Lung microvascular endothelial cell (primary cell): Measurements from ENCODE around the gene RAPSN. TPM values are rescaled to one million over a fixed set of nuclear protein-coding genes. Genes with fewer than 3 reads are reported as not detected.
A peak's percentile ranks its signal among the peaks of the same experiment; 100 is the strongest.

Experiments
- DNase-seq, 2 donors: peaks; one replicate each; pipeline versions ENCODE4 v3.0.0 to v3.0.0-alpha.2; 2010; ENCODE audit warnings: low read depth in 2 of 2
- total RNA-seq: library from RNA; depleted of rRNA; stranded (reverse); fragments of >200 nt; gene quantifications from 2 replicates; pipeline ENCODE4 v1.2.1, GENCODE V29; 2014

RAPSN gene
- total RNA-seq, 1 donor from 2014 or later = 0.20 TPM

DNA sequence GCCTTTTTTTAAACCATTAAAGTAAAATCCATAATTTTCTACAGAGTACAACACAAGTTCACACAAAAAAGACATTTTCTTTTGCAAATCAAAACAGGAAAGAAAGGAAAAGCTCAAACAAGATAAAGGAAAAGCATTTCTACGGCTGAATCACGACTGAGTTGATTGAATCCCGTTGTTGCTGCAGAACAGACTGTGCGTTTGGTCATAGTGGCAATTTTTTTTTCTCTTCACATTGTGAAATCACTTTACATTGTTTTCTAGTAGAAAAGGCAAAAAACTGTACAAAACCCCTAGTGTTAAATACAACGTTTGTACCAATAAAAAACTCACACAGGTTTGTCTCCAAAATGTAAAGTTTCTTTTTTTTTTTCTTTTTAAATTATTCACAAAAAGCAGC lies 17.3 kb upstream of the RAPSN start:
- DNase-seq = peak; percentile 68 to 78

DNA sequence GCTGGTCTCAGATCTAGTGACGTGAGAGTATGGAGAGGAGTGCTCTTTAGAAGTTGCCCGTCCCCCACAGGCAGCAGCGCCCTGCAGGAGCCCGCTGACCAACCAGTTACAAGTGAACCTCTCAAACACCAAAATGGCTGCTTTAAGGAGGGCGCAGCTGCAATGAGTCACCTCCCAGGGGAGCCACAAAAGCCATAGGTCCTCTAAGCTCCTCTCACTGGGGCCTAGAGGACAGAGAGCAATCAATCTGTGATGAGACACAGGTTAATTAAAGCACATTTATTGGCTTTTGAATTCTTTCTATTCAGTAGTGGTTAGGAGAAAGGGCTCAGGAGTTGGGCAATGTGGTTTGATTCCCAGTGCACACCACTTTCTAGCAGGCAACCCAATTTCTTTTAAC lies 15.5 kb upstream of the RAPSN start:
- no peak for DNase-seq

DNA sequence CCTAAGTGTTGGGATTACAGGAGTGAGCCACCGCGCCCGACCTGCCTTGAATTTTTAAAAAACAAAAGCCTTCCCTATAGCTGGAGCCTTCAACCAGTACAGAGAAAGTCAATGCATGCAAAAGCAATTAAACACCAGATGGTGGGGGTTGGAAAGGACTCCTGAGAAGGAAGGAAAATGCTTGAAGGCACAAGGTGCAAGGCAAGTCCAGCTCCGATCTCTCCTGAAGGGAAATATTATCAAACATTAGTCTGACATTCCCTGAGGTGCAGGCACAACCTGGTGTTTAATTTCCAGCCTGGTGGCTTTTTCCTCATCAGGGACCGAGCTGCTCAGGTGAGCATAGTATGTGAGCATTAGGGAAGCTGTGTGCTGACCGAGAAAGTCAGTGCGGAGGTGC lies 12.9 kb upstream of the RAPSN start:
- no peak for DNase-seq

DNA sequence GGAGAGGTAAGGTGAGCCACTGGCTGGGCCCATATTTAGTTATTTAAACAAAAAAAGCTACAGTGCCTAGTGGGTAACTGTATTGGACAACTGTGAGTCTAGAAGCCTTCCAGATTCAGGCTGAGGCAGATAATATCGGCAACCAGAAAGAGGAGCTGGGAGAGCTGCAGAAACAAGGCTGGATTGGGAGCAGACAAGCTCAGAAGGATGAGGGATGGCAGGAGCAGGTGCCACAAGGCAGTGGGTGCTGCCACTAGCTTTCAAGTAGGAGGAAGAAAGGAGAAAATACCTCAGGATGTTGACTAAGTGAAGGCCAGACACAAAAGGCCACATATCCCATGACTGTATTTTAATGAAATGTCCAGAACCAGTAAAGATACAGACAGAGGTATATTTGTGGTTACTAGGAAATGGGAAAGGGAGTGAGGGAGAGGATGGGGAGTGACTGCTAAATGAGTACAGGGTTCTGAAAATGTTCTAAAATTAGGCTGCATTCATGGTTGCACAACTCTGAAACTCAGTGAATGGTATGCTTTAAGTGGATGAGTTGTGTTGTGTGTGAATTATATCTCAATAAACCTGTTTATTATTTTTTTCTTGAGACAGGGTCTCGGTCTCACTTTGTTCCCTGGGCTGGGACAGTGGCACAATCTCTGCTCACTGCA lies 11.8 kb upstream of the RAPSN start:
- peak in 1 of 2 donors; percentile 21 for DNase-seq

DNA sequence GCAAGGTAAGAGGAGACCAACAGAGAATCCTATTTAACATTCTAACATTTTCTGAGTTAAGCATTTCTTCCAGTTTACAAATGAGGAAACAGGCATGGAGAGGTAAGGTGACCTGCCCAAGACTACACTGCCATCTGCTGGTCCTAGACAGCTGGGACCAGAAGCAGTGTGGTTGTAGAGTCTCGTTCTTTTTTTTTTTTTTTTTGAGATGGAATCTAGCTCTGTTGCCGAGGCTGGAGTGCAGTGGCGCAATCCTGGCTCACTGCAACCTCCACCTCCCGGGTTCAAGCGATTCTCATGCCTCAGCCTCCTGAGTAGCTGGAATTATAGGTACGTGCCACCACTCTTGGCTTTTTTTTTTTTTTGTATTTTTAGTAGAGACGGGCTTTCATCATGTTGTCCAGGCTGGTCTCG lies 5.3 kb upstream of the RAPSN start:
- peak; percentile 81 to 91 for DNase-seq

DNA sequence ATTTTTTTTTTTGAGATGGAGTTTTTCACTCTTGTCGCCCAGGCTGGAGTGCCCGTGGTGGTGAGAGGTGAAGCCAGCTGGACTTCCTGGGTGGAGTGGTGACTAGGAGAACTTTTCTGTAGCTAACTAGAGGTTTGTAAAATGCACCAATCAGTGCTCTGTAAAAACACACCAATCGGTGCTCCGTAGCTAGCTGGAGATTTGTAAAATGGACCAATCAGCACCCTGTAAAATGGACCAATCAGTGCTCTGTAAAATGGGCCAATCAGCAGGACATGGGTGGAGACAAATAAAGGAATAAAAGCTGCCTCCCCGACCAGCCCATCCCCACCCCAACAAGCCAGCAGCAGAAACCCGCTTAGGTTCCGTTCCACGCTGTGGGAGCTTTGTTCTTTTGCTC lies 4.4 kb upstream of the RAPSN start:
- no peak for DNase-seq

DNA sequence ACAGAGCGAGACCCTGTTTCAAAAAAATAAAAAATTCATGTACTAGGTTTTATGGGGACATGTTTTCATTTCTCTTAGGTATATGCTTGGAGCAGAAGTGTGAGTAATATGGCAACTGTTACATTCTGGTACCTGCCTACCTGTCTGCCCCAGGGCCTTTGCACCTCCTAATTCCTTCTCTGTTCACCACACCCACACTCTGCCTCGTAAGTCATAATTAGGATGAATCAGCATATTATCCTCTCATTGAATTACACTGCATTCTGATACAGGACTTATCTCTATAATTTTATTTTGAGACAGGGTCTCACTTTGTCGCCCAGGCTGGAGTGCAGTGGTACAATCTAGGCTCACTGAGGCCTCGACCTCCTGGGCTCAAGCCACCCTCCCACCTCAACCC lies 3.1 kb upstream of the RAPSN start:
- no peak for DNase-seq

DNA sequence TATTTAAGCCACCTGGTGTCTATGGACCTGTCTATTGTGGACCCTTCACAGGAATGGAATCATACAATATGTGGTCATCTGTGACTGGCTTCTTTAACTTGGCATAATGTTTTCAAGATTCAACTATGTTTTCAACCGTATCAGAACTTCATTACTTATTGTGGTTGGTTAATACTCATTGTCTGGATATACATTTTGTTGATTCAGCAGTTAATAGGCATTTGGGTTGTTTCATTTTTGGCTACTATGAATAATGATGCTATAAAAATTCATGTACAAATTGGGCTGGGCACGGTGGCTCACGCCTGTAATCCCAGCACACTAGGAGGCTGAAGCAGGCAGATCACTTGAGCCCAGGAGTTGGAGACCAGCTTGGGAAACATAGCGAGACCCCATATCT lies 2.5 kb upstream of the RAPSN start:
- no peak for DNase-seq

DNA sequence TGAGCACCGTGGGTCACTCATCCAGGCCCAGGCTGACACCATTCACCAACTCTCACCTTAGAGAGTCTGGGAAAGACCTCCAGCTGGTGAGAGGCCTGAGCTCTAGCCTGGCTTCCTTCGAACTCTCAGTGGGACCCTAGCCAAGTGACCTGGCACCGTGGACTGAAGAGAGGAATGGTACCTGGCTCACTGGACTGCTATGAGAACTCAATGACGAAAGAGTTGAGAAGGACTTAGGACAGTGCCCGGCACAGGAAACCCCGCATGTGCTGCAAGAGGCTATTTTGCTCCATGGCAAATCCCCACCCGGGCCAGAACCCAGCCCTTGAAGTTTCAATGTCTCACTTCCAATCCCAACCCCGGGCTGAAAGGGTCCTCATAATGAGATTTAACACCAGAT lies 605 bp upstream of the RAPSN start:
- no peak for DNase-seq

DNA sequence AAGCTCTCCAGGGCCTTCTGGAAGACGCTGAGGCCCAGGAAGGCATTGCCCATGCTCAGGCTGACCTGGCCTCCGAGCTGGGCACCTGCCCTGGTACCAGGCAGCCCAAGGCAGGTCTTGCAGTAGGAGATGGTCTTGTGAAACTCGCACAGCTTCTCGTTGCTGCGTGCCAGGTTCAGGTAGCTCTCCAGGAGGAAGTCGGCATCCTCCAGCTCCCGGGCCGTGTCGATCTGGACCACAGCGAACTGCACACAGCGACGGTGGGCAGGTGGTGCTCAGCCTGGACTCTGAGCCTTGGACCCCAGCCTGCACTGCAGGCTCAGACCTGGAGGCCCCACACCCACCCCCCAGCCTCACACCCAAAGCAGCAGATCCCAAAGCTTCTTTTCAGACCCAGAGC lies 1.0 kb downstream of the RAPSN start:
- DNase-seq = no peak

DNA sequence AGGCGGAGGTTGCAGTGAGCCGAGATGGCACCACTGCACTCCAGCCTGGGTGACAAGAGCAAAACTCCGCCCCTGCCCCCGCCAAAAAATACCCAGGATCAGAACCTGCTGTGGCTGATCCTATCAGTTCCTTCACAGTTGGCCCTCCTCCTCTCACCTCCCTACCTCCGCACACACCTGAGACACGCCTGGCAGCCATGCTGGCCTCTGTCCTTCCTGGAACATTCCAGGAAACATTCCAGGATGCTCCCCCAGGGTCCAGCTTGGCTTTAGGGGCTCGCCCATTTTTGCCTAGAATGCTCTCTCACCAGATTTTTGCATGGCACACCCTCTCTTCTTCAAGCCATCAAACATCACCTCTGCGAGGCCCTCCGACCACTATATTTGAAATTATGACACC lies 2.1 kb downstream of the RAPSN start:
- DNase-seq = no peak

DNA sequence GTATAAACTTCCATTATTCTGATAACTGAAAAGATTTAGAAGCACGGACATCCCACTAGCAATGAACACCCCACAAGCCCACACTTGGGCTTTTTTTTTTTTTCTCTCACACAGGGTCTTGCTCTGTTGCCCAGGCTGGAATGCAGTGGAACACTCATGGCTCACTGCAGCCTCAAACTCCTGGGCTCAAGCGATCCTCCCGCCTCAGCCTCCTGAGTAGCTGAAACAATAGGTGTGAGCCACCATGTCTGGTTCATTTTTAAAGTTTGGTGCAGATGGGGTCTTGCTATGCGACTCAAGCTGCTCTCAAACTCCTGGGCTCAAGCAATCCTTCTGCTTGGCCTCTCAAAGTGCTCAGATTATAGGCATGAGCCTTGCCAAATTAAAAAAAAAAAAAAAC lies 3.1 kb downstream of the RAPSN start:
- no peak for DNase-seq

DNA sequence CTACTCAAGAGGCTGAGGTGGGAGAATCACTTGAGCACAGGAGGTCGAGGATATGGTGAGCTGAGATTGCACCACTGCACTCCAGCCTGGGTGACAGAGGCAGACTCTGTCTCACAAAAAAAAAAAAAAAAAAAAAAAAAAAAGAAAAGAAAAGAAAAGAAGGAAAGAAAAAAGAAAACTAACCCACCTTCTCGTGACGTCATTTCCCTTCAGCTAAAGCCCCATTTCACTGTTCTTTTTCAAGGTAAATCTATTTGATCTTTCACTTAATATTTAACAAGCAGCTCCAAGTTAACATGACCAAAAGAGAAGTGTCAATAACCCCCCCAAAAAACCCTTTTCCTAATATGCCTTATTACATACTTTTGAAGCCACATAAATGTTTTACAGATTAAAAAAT lies 5.1 kb downstream of the RAPSN start:
- DNase-seq = no peak

DNA sequence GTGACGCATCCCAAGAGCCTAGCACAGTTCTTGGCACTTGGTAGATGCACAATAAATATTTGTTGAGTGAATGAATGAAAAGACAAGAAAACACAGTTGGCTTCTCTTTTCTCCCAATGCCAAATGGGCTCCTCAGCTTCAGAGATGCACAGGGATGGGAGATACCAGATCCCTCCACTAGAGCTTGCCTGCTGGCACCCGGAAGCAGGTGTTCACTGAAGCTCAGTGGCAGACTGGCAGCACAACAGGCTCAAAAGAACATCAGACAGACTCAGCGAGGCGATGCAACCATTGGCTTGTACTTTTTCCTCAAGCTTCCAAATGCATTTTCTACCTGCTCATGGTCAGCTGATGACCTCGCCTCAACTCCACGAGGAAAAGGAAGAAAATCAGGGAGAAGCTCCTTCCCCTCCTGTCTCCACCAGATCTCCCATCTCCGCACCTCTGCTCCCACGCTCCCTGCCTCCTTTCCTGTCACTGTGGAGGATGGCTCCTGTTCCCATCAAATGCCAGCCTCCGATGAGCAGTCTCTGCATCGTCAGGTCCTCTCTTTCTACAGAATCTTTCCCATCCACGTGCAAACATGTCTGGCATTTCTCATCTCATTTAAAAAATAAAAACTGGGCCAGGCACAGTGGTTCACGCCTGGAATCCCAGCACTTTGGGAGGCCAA lies 5.8 kb downstream of the RAPSN start:
- DNase-seq = no peak

DNA sequence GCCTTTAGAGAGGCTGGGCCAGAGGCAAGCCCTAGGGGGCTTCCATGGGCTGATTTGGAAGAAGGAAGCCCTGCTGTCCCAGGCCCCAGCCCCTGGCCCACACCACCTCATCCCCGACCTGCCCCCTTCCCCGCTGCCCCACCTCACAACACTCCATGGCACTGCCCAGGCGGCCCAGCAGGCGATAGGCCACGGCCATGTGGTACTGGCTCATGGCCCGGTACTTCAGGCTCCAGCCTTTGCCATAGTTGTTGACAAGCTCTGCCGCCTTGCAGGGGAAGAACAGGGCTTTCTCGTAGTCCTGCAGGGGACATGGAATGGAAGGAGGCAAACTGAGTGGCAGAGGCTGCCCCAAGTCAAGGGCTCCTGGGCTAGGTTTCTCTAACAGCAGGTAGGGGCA lies 6.4 kb downstream of the RAPSN start:
- DNase-seq = no peak

DNA sequence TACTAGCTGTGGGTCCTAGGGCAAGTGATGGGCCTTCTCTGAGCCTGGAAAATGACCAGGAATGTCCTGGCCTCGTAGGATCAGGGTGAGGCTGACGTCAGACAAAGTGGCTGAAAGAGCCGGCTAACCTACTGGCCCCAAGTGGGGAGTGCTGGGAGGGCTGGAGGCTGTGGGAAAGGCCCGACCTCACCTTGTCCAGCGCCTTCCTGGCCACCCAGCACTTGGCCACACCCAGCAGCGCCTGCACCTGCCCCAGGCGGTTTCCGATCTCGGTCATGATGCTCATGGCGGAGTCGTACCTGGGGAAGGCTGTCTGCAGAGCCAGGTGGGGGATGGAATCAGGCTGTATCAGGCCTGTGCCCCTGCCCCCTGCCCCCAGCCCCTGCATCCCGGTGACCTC lies 7.5 kb downstream of the RAPSN start:
- DNase-seq = no peak

DNA sequence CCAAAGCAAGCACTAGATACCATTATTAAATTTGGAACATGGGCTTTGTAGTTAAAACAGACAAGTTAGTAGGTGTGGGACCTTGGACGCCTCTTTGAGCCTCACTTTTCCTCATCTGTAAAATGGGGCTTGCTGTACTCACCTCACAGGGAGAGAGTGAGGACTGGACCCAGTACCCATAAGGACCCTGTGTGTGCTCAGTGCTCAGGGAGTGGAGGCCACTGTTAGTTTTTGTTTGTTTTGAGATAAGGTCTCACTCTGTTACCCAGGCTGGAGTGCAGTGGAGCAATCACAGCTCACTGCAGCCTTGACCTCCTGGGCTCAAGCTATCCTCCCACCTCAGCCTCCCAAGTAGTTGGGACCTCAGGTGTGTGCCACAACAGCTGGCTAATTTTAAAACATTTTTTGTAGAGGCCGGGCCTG lies 8.9 kb downstream of the RAPSN start:
- no peak for DNase-seq

DNA sequence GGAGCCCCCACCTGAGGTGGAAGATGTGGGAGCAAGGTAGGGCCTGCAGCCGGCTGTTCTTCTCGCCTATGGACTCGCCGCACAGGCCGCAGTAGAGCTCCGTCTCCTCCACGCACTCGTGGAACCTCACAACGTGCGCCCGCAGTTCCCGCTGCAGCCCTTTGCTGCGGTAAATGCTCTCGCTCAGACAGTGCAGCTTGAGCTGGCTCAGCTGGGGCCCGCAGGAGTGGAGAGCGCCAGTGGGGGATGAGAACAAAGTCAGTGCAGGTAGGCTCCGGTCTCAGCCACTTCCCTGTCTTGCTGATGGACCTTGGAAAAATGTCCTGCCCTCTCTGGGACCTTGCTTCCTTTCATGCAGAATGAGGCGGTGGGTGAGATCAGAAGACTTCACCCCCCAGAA lies 10.2 kb downstream of the RAPSN start:
- DNase-seq = no peak

DNA sequence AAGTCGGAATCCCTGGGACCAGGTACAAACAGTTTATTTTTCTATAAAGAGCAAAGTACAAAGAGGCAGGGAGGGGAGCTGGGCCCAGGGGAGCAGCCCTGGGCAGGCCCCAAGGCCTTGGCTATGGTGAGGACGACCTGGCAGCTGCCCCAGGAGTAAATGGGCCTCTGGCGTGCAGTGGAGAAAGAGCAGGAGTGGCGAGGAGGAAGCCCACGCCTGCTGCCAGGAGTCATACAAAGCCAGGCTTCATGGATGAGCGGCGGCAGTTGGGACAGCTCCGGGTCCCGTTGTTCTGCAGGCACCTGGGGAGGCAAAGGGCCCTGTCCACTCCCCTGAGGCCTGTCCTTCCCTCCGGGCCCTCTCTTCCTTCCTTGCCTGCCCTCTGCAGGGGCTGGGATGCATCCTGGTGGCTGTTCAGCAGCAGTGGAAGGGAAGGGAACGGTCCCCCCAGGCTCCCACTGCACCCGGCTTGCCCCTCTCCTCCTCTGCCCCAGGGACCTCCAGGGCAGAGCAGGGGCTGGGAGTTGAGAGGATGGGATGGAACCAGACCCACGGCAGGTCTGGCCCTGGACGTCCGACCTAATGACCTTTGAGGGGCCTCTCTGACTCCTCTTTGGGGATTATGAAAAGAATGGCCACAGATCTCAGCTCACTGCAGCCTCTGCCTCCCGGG lies 11.1 kb downstream of the RAPSN start:
- DNase-seq = no peak

DNA sequence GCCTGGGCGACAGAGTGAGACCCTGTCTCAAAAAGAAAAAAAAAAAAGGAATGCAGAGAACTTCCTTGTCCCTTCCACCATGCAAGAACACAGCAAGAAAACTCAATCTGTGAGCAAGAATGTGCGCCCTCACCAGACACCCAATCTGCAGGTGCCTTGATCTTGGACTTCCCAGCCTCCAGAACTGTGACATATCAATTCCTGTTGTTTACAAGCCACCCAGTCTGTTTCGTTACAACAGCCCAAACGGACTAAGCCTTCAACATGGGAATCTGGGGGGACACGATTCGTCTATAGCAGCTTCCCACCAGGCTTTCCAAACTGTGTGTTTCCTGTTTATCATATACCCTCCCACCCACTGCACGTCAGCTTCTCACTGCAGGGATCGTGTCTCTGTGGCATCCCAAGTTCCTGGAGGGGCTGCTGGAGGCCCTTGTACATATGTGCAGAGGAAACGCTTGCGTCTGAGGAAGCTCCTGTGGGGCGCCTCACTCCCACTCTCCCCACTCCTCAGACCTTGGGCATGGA lies 11.7 kb downstream of the RAPSN start:
- no peak for DNase-seq

DNA sequence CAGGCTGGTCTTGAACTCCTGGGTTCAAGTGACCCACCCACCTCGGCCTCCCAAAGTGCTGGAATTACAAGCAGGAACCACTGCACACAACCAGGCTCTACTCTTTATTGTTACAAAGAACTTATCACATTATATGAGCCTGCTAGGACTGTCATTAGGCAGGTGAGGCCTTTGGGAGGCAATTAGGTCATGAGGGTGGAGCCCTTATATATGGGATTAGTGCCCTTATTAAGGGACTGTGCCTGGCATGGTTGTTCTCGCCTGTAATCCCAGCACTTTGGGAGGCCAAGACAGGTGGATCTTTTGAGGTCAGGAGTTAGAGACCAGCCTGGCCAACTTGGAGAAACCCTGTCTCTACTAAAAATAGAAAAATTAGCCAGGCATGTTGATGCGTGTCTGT lies 12.2 kb downstream of the RAPSN start:
- DNase-seq = no peak

DNA sequence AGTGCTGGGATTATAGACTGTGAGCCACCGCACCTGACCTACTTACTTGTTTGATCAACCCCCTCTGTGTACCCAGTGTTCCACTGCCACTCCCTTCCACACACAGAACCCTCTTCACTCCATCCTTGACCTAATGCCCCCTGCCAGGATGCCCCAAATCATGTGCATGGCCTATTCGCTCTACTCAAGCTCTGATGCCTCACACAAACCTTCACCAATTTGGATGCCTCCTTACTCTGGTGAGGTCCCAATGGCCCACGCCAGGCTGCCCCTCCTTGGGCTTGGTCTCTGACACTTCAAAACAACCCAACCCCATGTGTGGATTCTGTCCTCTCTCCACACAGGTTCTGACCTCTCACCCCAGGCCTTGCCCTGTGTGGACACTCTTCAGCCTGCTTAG lies 13.2 kb downstream of the RAPSN start:
- DNase-seq = no peak
